GM18507 (cell line): Measurements from ENCODE around the gene SLC2A4.
A peak's percentile ranks its signal among the peaks of the same experiment; 100 is the strongest.
"Not testable (repeated sequence)": the region's sequence is repeated elsewhere in the genome, so short reads cannot be mapped to it uniquely, and the experiment has no call there.

Experiments used
- DNase-seq: peaks from one replicate; pipeline ENCODE4 v3.0.0; 2011; ENCODE audit warnings: low read depth; ENCODE audit not compliant: insufficient read length; ENCODE audit errors: extremely low spot score
- FAIRE-seq: peaks from 2 replicates; lab custom pipeline; 2011; peaks lifted over from hg19 to GRCh38; lab: Jason Lieb, UNC

The SLC2A4 gene

GRCh38 chr17:7336240-7337175 lies 55.0 kb downstream of the SLC2A4 start, which contains the start of gene ACAP1:
ACAP1 (plus strand) TSS chr17:7336529; CDS start chr17:7336735, 206 bp downstream.
- DNase-seq (no peak), FAIRE-seq (peak; percentile 93)

GRCh38 chr17:7337600-7337999 lies 56.1 kb downstream of the SLC2A4 start:
- DNase-seq, FAIRE-seq: not testable (repeated sequence)
